Measurements from ENCODE around the gene NAT16. TPM values are rescaled to one million over a fixed set of nuclear protein-coding genes. Genes with fewer than 3 reads are reported as not detected.

Gene NAT16
- polyA plus RNA-seq, 1 of the 3 experiments (the other 2 are of a cell fraction): 0.64 TPM

DNA sequence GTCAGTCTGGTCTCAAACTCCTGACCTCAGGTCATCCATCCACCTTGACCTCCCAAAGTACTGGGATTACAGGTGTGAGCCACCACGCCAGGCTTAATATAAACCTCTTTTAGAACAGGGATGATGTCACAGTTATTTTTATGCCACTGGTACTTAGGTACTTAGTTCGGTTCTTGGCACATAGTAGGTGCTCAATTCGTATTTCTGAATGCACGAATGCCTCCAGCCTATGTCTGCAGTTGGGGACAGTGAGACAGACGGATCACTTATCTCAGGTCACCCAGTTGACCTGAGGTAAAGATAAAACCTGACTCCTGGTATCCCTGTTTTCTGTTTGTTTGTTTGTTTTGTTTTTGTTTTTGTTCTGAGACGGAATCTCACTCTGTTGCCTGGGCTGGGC, 6.1 kb upstream of the NAT16 start:
- Histone ChIP-seq H3K9me2 (no peaks in the 10 kb centered on the region), H3K9me3 (no peaks in the 10 kb centered on the region), H3K27ac (ENCODE audit: low read depth in 2 of 2, low read length in 1 of 2) (no peak overlapping the region), H3K4me1 (ENCODE audit: control insufficient read depth in 1 of 2, insufficient read depth in 2 of 2, low read depth in 1 of 2, low read length in 1 of 2) (peaks cover 0 to 3% of the 10 kb centered on the region in 2 experiments; a peak in 1 of 4 replicates), H3K9ac (no peak overlapping the region), H3K79me2 (ENCODE audit: insufficient read depth) (no peaks in the 10 kb centered on the region), H3K4me2 (no peak overlapping the region), H3F3A (replicated peaks; ENCODE audit: insufficient read depth) (peaks cover 16% of the 10 kb centered on the region), H2AFZ (ENCODE audit: low read depth) (no peak overlapping the region), H3K4me3 (ENCODE audit: low read depth in 2 of 2, low read length in 1 of 2) (no peak overlapping the region), H4K20me1 (ENCODE audit: insufficient read depth) (no peaks in the 10 kb centered on the region), H3K27me3 (ENCODE audit: insufficient read depth) (no peaks in the 10 kb centered on the region), H3K36me3 (replicated peaks in 1 of 2; ENCODE audit: control insufficient read depth in 1 of 2, insufficient read depth in 2 of 2, low read length in 1 of 2) (no peaks in the 10 kb centered on the region)
- ChIA-PET POLR2A (no interaction called here), CTCF (interaction anchor here (1.5 to 7.2 kb wide), 5 partner anchors 9 to 47 kb away, joined by 3 to 51 read pairs (median 3); no protein-coding TSS in a partner anchor)
- DNase-seq: no peak
- 71% methylated on average over 6 of the region's 6 CpGs for WGBS (ENCODE audit: low lambda C conversion rate)
- TF ChIP-seq, protein P1, sequence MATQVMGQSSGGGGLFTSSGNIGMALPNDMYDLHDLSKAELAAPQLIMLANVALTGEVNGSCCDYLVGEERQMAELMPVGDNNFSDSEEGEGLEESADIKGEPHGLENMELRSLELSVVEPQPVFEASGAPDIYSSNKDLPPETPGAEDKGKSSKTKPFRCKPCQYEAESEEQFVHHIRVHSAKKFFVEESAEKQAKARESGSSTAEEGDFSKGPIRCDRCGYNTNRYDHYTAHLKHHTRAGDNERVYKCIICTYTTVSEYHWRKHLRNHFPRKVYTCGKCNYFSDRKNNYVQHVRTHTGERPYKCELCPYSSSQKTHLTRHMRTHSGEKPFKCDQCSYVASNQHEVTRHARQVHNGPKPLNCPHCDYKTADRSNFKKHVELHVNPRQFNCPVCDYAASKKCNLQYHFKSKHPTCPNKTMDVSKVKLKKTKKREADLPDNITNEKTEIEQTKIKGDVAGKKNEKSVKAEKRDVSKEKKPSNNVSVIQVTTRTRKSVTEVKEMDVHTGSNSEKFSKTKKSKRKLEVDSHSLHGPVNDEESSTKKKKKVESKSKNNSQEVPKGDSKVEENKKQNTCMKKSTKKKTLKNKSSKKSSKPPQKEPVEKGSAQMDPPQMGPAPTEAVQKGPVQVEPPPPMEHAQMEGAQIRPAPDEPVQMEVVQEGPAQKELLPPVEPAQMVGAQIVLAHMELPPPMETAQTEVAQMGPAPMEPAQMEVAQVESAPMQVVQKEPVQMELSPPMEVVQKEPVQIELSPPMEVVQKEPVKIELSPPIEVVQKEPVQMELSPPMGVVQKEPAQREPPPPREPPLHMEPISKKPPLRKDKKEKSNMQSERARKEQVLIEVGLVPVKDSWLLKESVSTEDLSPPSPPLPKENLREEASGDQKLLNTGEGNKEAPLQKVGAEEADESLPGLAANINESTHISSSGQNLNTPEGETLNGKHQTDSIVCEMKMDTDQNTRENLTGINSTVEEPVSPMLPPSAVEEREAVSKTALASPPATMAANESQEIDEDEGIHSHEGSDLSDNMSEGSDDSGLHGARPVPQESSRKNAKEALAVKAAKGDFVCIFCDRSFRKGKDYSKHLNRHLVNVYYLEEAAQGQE (IDR thresholded peaks at IDR 0.05; ENCODE audit: low read depth, low read length): no peak
- TF ChIP-seq RCOR1 (IDR thresholded peaks at IDR 0.05; ENCODE audit: low read length): no peak
- no peak for TF ChIP-seq GATA2 (CRISPR knock-in tag; IDR thresholded peaks at IDR 0.05)
- no peak for TF ChIP-seq EZH2phosphoT487 (IDR thresholded peaks at IDR 0.05; ENCODE audit: borderline replicate concordance, low read depth)
- no peak for TF ChIP-seq CHD2 (IDR thresholded peaks at IDR 0.05; ENCODE audit: low read length, partially characterized antibody)
- TF ChIP-seq POLR2AphosphoS5 (IDR thresholded peaks at IDR 0.05; ENCODE audit: low read depth, low read length): no peak

DNA sequence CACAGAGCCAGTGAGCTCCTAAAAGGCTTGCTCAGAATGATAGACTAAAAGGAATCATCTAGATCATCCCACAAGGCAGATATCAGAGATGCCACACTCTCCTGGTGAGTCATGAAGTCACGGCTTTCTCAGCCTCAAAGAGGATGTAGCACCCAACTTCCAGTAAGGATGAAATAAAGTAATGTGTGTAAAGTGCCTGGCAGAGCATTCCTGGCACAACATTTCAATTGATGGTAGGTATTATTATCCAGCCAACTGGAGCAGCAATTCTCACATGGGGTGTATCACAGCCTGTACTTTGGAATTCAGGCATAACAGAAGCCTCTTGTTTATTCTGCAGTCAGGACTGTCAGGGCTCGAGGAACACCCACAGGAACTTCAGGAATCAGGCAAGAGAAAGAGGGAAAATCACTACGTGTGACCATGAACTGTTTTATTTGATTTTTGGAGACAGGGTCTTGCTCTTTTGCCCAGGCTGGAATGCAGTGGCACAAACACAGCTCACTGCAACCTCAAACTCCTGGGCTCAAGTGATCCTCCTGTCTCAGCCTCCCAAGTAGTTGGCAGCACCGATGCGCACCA, 5.3 kb upstream of the NAT16 start:
- no peak overlapping the region for H3K9ac ChIP-seq
- H3K79me2 ChIP-seq (ENCODE audit: insufficient read depth): no peaks in the 10 kb centered on the region
- no peak overlapping the region; the same call in 1 of the 2 replicates for H3K4me2 ChIP-seq
- no peak overlapping the region for H3K4me3 ChIP-seq (ENCODE audit: low read depth in 2 of 2, low read length in 1 of 2)
- 51% methylated on average over 5 of the region's 5 CpGs for WGBS (ENCODE audit: low lambda C conversion rate)
- DNase-seq: no peak
- H3K4me1 ChIP-seq (ENCODE audit: control insufficient read depth in 1 of 2, insufficient read depth in 2 of 2, low read depth in 1 of 2, low read length in 1 of 2): peaks cover 0 to 8% of the 10 kb centered on the region in 2 experiments; a peak in 1 of 4 replicates
- peaks cover 16% of the 10 kb centered on the region for H3F3A ChIP-seq (replicated peaks; ENCODE audit: insufficient read depth)
- no peaks in the 10 kb centered on the region for H4K20me1 ChIP-seq (ENCODE audit: insufficient read depth)
- ChIA-PET CTCF (interaction anchor here (0.7 to 7.2 kb wide), 9 partner anchors 9 to 132 kb away, joined by 3 to 51 read pairs (median 4); partner anchors contain the start of genes AP1S1 and VGF), POLR2A (interaction anchor here (0.6 kb wide), 1 partner anchor 727 kb away, joined by 4 read pairs; no protein-coding TSS in a partner anchor)
- H3K27ac ChIP-seq (ENCODE audit: low read depth in 2 of 2, low read length in 1 of 2): peak overlapping the region in 1 of 2 experiments; percentile 37; a peak in 2 of 4 replicates
- H3K36me3 ChIP-seq (replicated peaks in 1 of 2; ENCODE audit: control insufficient read depth in 1 of 2, insufficient read depth in 2 of 2, low read length in 1 of 2): no peaks in the 10 kb centered on the region
- H3K9me3 ChIP-seq: no peaks in the 10 kb centered on the region
- H2AFZ ChIP-seq (ENCODE audit: low read depth): no peak overlapping the region
- peaks cover 6% of the 10 kb centered on the region; the same call in 1 of the 2 replicates for H3K27me3 ChIP-seq (ENCODE audit: insufficient read depth)
- H3K9me2 ChIP-seq: no peaks in the 10 kb centered on the region
- TF ChIP-seq SMC3 (IDR thresholded peaks at IDR 0.05; ENCODE audit: low read depth, low read length) (no peak), EP300 (IDR thresholded peaks at IDR 0.05; ENCODE audit: borderline replicate concordance in 1 of 2, low read depth in 1 of 2, low read length in 1 of 2) (no peak), RAD21 (IDR thresholded peaks at IDR 0.05; ENCODE audit: low read length) (no peak), JUND (IDR thresholded peaks at IDR 0.05) (no peak; the same call in 1 of the 2 replicates), MEF2A (IDR thresholded peaks at IDR 0.05; ENCODE audit: borderline replicate concordance, low read depth) (no peak), ELF1 (IDR thresholded peaks at IDR 0.05) (no peak), GABPA (IDR thresholded peaks at IDR 0.05; ENCODE audit: low read depth) (no peak), FOSL2 (IDR thresholded peaks at IDR 0.05; ENCODE audit: borderline replicate concordance, low read depth) (peak; percentile 79), FOXM1 (IDR thresholded peaks at IDR 0.05; ENCODE audit: low read depth) (no peak)
- TF ChIP-seq, protein P1 (IDR thresholded peaks at IDR 0.05; ENCODE audit: low read depth, low read length): no peak
- TF ChIP-seq, protein P2, sequence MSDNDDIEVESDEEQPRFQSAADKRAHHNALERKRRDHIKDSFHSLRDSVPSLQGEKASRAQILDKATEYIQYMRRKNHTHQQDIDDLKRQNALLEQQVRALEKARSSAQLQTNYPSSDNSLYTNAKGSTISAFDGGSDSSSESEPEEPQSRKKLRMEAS (IDR thresholded peaks at IDR 0.05; ENCODE audit: low read depth): peak; percentile 66
- TF ChIP-seq, protein P3, sequence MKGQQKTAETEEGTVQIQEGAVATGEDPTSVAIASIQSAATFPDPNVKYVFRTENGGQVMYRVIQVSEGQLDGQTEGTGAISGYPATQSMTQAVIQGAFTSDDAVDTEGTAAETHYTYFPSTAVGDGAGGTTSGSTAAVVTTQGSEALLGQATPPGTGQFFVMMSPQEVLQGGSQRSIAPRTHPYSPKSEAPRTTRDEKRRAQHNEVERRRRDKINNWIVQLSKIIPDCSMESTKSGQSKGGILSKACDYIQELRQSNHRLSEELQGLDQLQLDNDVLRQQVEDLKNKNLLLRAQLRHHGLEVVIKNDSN (IDR thresholded peaks at IDR 0.05; ENCODE audit: borderline replicate concordance, low read depth): no peak
- TF ChIP-seq, protein P4, sequence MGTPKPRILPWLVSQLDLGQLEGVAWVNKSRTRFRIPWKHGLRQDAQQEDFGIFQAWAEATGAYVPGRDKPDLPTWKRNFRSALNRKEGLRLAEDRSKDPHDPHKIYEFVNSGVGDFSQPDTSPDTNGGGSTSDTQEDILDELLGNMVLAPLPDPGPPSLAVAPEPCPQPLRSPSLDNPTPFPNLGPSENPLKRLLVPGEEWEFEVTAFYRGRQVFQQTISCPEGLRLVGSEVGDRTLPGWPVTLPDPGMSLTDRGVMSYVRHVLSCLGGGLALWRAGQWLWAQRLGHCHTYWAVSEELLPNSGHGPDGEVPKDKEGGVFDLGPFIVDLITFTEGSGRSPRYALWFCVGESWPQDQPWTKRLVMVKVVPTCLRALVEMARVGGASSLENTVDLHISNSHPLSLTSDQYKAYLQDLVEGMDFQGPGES (IDR thresholded peaks at IDR 0.05; ENCODE audit: low read depth, low read length): no peak

Measured in SK-N-SH (cell line).